ENCODE data around the gene RETREG3. TPM values are rescaled to one million over a fixed set of nuclear protein-coding genes. Genes with fewer than 3 reads are reported as not detected.

Gene RETREG3
- total RNA-seq, 6 experiments from 2014 or later = 31.0 to 49.4 (median 43.2) TPM

GRCh38 chr17:42563543-42563942, 45.6 kb downstream of the RETREG3 start:
- Histone ChIP-seq H3K4me1 (peaks cover 0 to 56% (median 28%) of the 10 kb centered on the region in 4 donors), H3K36me3 (peaks cover 0 to 13% (median 3%) of the 10 kb centered on the region in 4 donors), H3K4me3 (peak overlapping the region; percentile 92 to 96 (median 94)), H3K9me3 (no peaks in the 10 kb centered on the region), H3K27ac (peak overlapping the region in 1 of 3 donors; percentile 82), H3K27me3 (no peaks in the 10 kb centered on the region)
- ATAC-seq (peak in 1 of 4 donors; percentile 0), DNase-seq (no peak)
- intact Hi-C loops (cut with DNase I) = no loop called here
- no CpG with 5 or more reads among the region's 1 CpG for WGBS (ENCODE audit: insufficient coverage, low coverage, low lambda C conversion rate, missing lambda C conversion rate)
- no peak for TF ChIP-seq CTCF (IDR thresholded peaks at IDR 0.05)
- no peak for TF ChIP-seq POLR2A (IDR thresholded peaks at IDR 0.05)

- peaks cover 0 to 11% (median 2%) of the 10 kb centered on the region in 4 donors for H3K36me3 ChIP-seq
- no peaks in the 10 kb centered on the region for H3K9me3 ChIP-seq
- no peak for DNase-seq
- H3K27me3 ChIP-seq = no peaks in the 10 kb centered on the region
- TF ChIP-seq POLR2A (IDR thresholded peaks at IDR 0.05) = no peak
- TF ChIP-seq CTCF (IDR thresholded peaks at IDR 0.05) = no peak
- peak overlapping the region; percentile 92 to 96 (median 94) for H3K4me3 ChIP-seq
- peak overlapping the region; percentile 70 to 85 (median 82) for H3K27ac ChIP-seq
- WGBS (ENCODE audit: insufficient coverage, low coverage, low lambda C conversion rate, missing lambda C conversion rate) = 61% methylated on average over 2 of the region's 14 CpGs
- H3K4me1 ChIP-seq = peaks cover 0 to 52% (median 26%) of the 10 kb centered on the region in 4 donors
- ATAC-seq = no peak
- intact Hi-C loops (cut with DNase I) = no loop called here
Measured at GRCh38 chr17:42563143-42563509, 46.0 kb downstream of the RETREG3 start.

- no peaks in the 10 kb centered on the region for H3K27me3 ChIP-seq
- H3K36me3 ChIP-seq = peaks cover 0 to 11% (median 2%) of the 10 kb centered on the region in 4 donors
- peak; percentile 4 to 13 (median 10) for ATAC-seq
- peak overlapping the region; percentile 92 to 96 (median 94) for H3K4me3 ChIP-seq
- intact Hi-C loops (cut with DNase I) = no loop called here
- no peak for TF ChIP-seq CTCF (IDR thresholded peaks at IDR 0.05)
- TF ChIP-seq POLR2A (IDR thresholded peaks at IDR 0.05) = no peak
- H3K27ac ChIP-seq = peak overlapping the region; percentile 70 to 85 (median 82)
- peak in 1 of 3 donors; percentile 64 for DNase-seq
- H3K9me3 ChIP-seq = no peaks in the 10 kb centered on the region
- WGBS (ENCODE audit: insufficient coverage, low coverage, low lambda C conversion rate, missing lambda C conversion rate) = 2% methylated on average over 20 of the region's 48 CpGs
- peaks cover 0 to 47% (median 23%) of the 10 kb centered on the region in 4 donors for H3K4me1 ChIP-seq
Measured at GRCh38 chr17:42562388-42563142, 46.6 kb downstream of the RETREG3 start.

GRCh38 chr17:42561897-42562387, 47.2 kb downstream of the RETREG3 start, which contains the start of gene COASY:
Gene COASY, plus strand, starts transcription at chr17:42562148. Its CDS starts 475 bp downstream, at chr17:42562623.
- ATAC-seq (peak; percentile 69 to 75 (median 74)), DNase-seq (peak; percentile 95)
- no peaks in the 10 kb centered on the region for H3K9me3 ChIP-seq
- peaks cover 0 to 11% (median 2%) of the 10 kb centered on the region in 4 donors for H3K36me3 ChIP-seq
- H3K4me3 ChIP-seq = peak within 1 kb of the TSS; percentile 92 to 96 (median 94)
- intact Hi-C loops (cut with DNase I) = no loop called here
- no peaks in the 10 kb centered on the region for H3K27me3 ChIP-seq
- peaks cover 0 to 47% (median 23%) of the 10 kb centered on the region in 4 donors for H3K4me1 ChIP-seq
- TF ChIP-seq POLR2A (IDR thresholded peaks at IDR 0.05) (peak; percentile 46), CTCF (IDR thresholded peaks at IDR 0.05) (no peak)
- 0% methylated on average over 7 of the region's 26 CpGs for WGBS (ENCODE audit: insufficient coverage, low coverage, low lambda C conversion rate, missing lambda C conversion rate)
- peak within 1 kb of the TSS; percentile 70 to 85 (median 82) for H3K27ac ChIP-seq

Data from right lobe of liver (tissue), 6 donors.